Measurements from ENCODE around the gene TMEM121.
"Not testable (repeated sequence)": the region's sequence is repeated elsewhere in the genome, so short reads cannot be mapped to it uniquely, and the experiment has no call there.

The TMEM121 gene

DNA sequence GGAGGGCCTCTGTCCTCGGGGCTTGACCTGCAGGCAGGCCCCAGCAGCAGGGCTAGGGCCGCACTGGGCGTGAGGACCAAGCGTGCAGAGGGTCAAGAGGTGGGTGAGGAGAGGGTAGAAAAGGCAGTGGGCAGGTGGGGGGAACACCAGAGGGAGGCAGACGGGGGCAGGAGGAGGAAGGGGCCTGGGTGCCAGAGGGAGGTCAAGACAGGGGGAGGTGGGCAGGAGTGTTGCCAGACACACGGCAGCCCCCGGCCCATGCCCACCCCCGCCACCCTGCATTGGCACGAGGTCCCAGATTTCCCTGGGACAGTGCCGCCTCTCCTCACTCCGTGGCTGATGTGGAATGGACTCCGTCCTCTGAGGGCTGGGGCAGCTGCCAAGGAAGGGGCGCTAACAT is 8.2 kb downstream of the TMEM121 start:
- H3K27me3 ChIP-seq (ENCODE audit: control insufficient read depth, insufficient read depth, low read length) = no peaks in the 10 kb centered on the region

GRCh38 chr14:105536051-105536450 is 9.7 kb downstream of the TMEM121 start:
- H3K27me3 ChIP-seq (ENCODE audit: control insufficient read depth, insufficient read depth, low read length) = no peaks in the 10 kb centered on the region
- H3K9me3 ChIP-seq (ENCODE audit: control insufficient read depth, insufficient read depth, low read length) = no peaks in the 10 kb centered on the region
- H3K4me3 ChIP-seq (ENCODE audit: low read depth, low read length) = no peak overlapping the region
- H3K36me3 ChIP-seq (ENCODE audit: control insufficient read depth, insufficient read depth, low read length) = peaks cover under 1% of the 10 kb centered on the region
- H3K9ac ChIP-seq (ENCODE audit: low read depth, low read length) = no peak overlapping the region
- no peaks in the 10 kb centered on the region for H3K4me1 ChIP-seq (ENCODE audit: control insufficient read depth, insufficient read depth, low read length)

More for the DNA sequence above, 8.2 kb downstream of the TMEM121 start:
- no peaks in the 10 kb centered on the region for H3K4me1 ChIP-seq (ENCODE audit: control insufficient read depth, insufficient read depth, low read length)
- H3K4me3 ChIP-seq (ENCODE audit: low read depth, low read length) = no peak overlapping the region
- H3K9ac ChIP-seq (ENCODE audit: low read depth, low read length) = no peak overlapping the region
- no peaks in the 10 kb centered on the region for H3K9me3 ChIP-seq (ENCODE audit: control insufficient read depth, insufficient read depth, low read length)
- no peaks in the 10 kb centered on the region for H3K36me3 ChIP-seq (ENCODE audit: control insufficient read depth, insufficient read depth, low read length)

GRCh38 chr14:105536691-105537579 is 10.6 kb downstream of the TMEM121 start:
- Histone ChIP-seq H3K4me1 (ENCODE audit: control insufficient read depth, insufficient read depth, low read length) (no peaks in the 10 kb centered on the region), H3K9me3 (ENCODE audit: control insufficient read depth, insufficient read depth, low read length) (no peaks in the 10 kb centered on the region), H3K4me3 (ENCODE audit: low read depth, low read length) (no peak overlapping the region), H3K36me3 (ENCODE audit: control insufficient read depth, insufficient read depth, low read length) (peaks cover 3% of the 10 kb centered on the region), H3K9ac (ENCODE audit: low read depth, low read length) (no peak overlapping the region), H3K27me3 (ENCODE audit: control insufficient read depth, insufficient read depth, low read length) (no peaks in the 10 kb centered on the region)

- Histone ChIP-seq H3K36me3 (ENCODE audit: control insufficient read depth, insufficient read depth, low read length) (peaks cover 3% of the 10 kb centered on the region), H3K27me3 (ENCODE audit: control insufficient read depth, insufficient read depth, low read length) (no peaks in the 10 kb centered on the region), H3K9me3 (ENCODE audit: control insufficient read depth, insufficient read depth, low read length) (no peaks in the 10 kb centered on the region), H3K4me3 (ENCODE audit: low read depth, low read length) (no peak overlapping the region), H3K4me1 (ENCODE audit: control insufficient read depth, insufficient read depth, low read length) (no peaks in the 10 kb centered on the region), H3K9ac (ENCODE audit: low read depth, low read length) (no peak overlapping the region)
Measured at GRCh38 chr14:105537580-105538474, 11.4 kb downstream of the TMEM121 start.

DNA sequence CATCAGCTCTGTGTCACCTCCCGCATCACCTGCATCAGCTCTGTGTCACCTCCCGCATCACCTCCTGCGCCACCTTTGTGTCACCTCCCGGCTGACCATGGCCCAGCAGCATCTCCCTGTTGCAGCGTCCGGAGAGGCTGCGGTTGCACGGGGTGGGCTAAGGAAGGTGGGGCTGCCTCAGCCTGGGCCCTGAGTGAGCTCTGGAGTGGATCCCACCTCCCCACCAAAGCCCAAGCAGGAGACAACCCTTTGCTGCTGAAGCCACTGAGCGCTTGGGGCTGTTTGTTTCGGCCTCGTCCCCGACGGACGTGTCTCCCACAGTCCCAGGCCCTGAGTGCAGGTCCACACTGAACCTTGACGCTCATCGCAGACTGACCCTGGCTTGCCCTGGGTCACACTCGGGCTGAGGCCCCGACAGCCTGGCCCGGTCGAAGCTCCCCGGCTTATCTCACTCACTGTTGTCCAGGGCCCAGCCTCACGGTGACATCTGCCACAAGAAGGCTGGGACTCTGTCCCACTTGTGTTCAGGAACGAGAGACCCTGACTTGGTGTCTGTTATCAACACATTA is 12.2 kb downstream of the TMEM121 start:
- Histone ChIP-seq H3K9ac (ENCODE audit: low read depth, low read length) (no peak overlapping the region), H3K4me1 (ENCODE audit: control insufficient read depth, insufficient read depth, low read length) (no peaks in the 10 kb centered on the region), H3K9me3 (ENCODE audit: control insufficient read depth, insufficient read depth, low read length) (no peaks in the 10 kb centered on the region), H3K4me3 (ENCODE audit: low read depth, low read length) (no peak overlapping the region), H3K27me3 (ENCODE audit: control insufficient read depth, insufficient read depth, low read length) (no peaks in the 10 kb centered on the region), H3K36me3 (ENCODE audit: control insufficient read depth, insufficient read depth, low read length) (peaks cover 3% of the 10 kb centered on the region)

GRCh38 chr14:105540811-105541210 is 14.4 kb downstream of the TMEM121 start:
- H3K36me3 ChIP-seq (ENCODE audit: control insufficient read depth, insufficient read depth, low read length) = peaks cover 3% of the 10 kb centered on the region
- no peaks in the 10 kb centered on the region for H3K4me1 ChIP-seq (ENCODE audit: control insufficient read depth, insufficient read depth, low read length)
- H3K27me3 ChIP-seq (ENCODE audit: control insufficient read depth, insufficient read depth, low read length) = no peaks in the 10 kb centered on the region
- H3K9ac ChIP-seq (ENCODE audit: low read depth, low read length) = no peak overlapping the region
- H3K4me3 ChIP-seq (ENCODE audit: low read depth, low read length) = no peak overlapping the region
- no peaks in the 10 kb centered on the region for H3K9me3 ChIP-seq (ENCODE audit: control insufficient read depth, insufficient read depth, low read length)

- no peaks in the 10 kb centered on the region for H3K9me3 ChIP-seq (ENCODE audit: control insufficient read depth, insufficient read depth, low read length)
- no peak overlapping the region for H3K9ac ChIP-seq (ENCODE audit: low read depth, low read length)
Measured at GRCh38 chr14:105541218-105541875, 15.0 kb downstream of the TMEM121 start.

DNA sequence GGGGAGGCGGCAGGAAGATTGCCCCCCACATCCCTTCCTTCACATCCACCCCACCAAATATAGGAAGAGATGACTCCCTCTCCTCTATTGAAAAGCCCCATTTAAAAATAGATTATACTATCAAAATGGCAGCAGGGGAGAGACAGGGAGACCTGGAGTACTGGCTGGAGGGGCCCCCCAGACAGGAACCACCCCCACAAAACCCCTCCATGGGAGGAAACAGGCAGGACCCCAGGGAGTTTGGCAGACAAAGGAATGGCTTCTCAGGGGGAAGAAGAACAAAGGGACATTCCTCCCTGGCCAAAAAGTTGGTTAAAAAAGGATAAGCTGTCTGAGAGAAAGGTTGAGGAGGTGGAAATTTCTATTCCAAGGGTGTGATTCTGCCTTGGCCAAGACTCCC is 19.3 kb downstream of the TMEM121 start:
- H3K4me1 ChIP-seq (ENCODE audit: control insufficient read depth, insufficient read depth, low read length); H3K9ac ChIP-seq (ENCODE audit: low read depth, low read length); H3K36me3 ChIP-seq (ENCODE audit: control insufficient read depth, insufficient read depth, low read length); H3K9me3 ChIP-seq (ENCODE audit: control insufficient read depth, insufficient read depth, low read length); H3K27me3 ChIP-seq (ENCODE audit: control insufficient read depth, insufficient read depth, low read length); H3K4me3 ChIP-seq (ENCODE audit: low read depth, low read length): not testable (repeated sequence)

More at GRCh38 chr14:105541218-105541875, 15.0 kb downstream of the TMEM121 start:
- H3K4me3 ChIP-seq (ENCODE audit: low read depth, low read length) = no peak overlapping the region
- H3K4me1 ChIP-seq (ENCODE audit: control insufficient read depth, insufficient read depth, low read length) = no peaks in the 10 kb centered on the region
- peaks cover 3% of the 10 kb centered on the region for H3K36me3 ChIP-seq (ENCODE audit: control insufficient read depth, insufficient read depth, low read length)
- H3K27me3 ChIP-seq (ENCODE audit: control insufficient read depth, insufficient read depth, low read length) = no peaks in the 10 kb centered on the region

GRCh38 chr14:105546410-105546809 is 20.0 kb downstream of the TMEM121 start:
- not testable (repeated sequence) for H3K9ac ChIP-seq (ENCODE audit: low read depth, low read length); H3K36me3 ChIP-seq (ENCODE audit: control insufficient read depth, insufficient read depth, low read length); H3K27me3 ChIP-seq (ENCODE audit: control insufficient read depth, insufficient read depth, low read length); H3K4me3 ChIP-seq (ENCODE audit: low read depth, low read length); H3K9me3 ChIP-seq (ENCODE audit: control insufficient read depth, insufficient read depth, low read length); H3K4me1 ChIP-seq (ENCODE audit: control insufficient read depth, insufficient read depth, low read length)

DNA sequence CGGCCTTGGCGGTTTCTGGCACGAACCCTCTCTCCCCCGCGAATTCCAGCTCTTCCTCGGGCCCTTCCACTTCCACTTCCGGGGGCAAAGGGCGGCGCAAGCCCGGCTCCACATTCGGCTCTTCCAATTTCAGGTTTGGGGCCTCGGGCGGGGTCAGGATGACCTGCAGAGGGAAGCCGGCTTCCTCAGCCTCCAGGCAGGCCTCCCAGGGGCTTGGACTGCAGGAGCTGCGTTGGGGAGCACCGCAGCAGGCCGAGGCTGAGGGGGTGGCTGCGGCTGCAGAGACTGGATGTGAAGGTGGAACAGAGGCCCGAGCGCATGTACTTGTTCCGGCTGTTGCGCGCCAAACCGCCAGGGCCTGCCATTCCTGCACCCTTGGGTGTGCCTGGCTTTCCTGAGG is 20.7 kb downstream of the TMEM121 start:
- not testable (repeated sequence) for H3K9ac ChIP-seq (ENCODE audit: low read depth, low read length); H3K9me3 ChIP-seq (ENCODE audit: control insufficient read depth, insufficient read depth, low read length); H3K36me3 ChIP-seq (ENCODE audit: control insufficient read depth, insufficient read depth, low read length); H3K4me1 ChIP-seq (ENCODE audit: control insufficient read depth, insufficient read depth, low read length); H3K27me3 ChIP-seq (ENCODE audit: control insufficient read depth, insufficient read depth, low read length); H3K4me3 ChIP-seq (ENCODE audit: low read depth, low read length)

GRCh38 chr14:105547741-105548169 is 21.4 kb downstream of the TMEM121 start:
- Histone ChIP-seq H3K36me3 (ENCODE audit: control insufficient read depth, insufficient read depth, low read length) (peaks cover 2% of the 10 kb centered on the region), H3K4me3 (ENCODE audit: low read depth, low read length) (no peak overlapping the region), H3K27me3 (ENCODE audit: control insufficient read depth, insufficient read depth, low read length) (no peaks in the 10 kb centered on the region), H3K4me1 (ENCODE audit: control insufficient read depth, insufficient read depth, low read length) (no peaks in the 10 kb centered on the region), H3K9ac (ENCODE audit: low read depth, low read length) (no peak overlapping the region), H3K9me3 (ENCODE audit: control insufficient read depth, insufficient read depth, low read length) (peaks cover 6% of the 10 kb centered on the region)

Data from iPS-15b (cell line).